CD14-positive monocyte (primary cell): Measurements from ENCODE around the gene SLC9A4. TPM values are rescaled to one million over a fixed set of nuclear protein-coding genes. Genes with fewer than 3 reads are reported as not detected.

Experiments
- DNase-seq, 3 donors: peaks; one replicate each; pipeline ENCODE4 v3.0.0-alpha.2; 2011 to 2022
- H2AFZ ChIP-seq: 2 replicates; pipeline ENCODE4 v1.6.0; 2012; ENCODE audit warnings: mild to moderate bottlenecking, low read depth, low read length, inconsistent platforms; ENCODE audit not compliant: insufficient read depth, poor library complexity, severe bottlenecking
- H3K27ac ChIP-seq, 2 donors: 1 replicate in 1 of 2; 2 replicates in 1 of 2; pipeline ENCODE4 v1.5.1; 2012 to 2013; ENCODE audit warnings: low read length in 2 of 2, control low read depth in 1 of 2, inconsistent platforms in 1 of 2, low read depth in 1 of 2, mild to moderate bottlenecking in 1 of 2
- H3K27me3 ChIP-seq, 2 donors: one replicate each; pipeline versions ENCODE4 v1.6.0 to v1.6.1; 2011 to 2013; ENCODE audit warnings: low read length in 2 of 2; ENCODE audit not compliant: control insufficient read depth in 2 of 2, insufficient read depth in 2 of 2
- H3K36me3 ChIP-seq, 2 donors: replicated peaks in 1 of 2; 1 replicate in 1 of 2; 2 replicates in 1 of 2; pipeline versions ENCODE4 v1.5.1 to v1.6.1; 2012 to 2013; ENCODE audit warnings: low read length in 2 of 2, control low read depth in 1 of 2, inconsistent platforms in 1 of 2, mild to moderate bottlenecking in 1 of 2; ENCODE audit not compliant: insufficient read depth in 2 of 2, control insufficient read depth in 1 of 2
- H3K4me1 ChIP-seq, 2 donors: 1 replicate in 1 of 2; 2 replicates in 1 of 2; pipeline versions ENCODE4 v1.5.1 to v1.6.1; 2012 to 2013; ENCODE audit warnings: low read length in 2 of 2, control low read depth in 1 of 2, inconsistent platforms in 1 of 2, mild to moderate bottlenecking in 1 of 2, moderate library complexity in 1 of 2; ENCODE audit not compliant: insufficient read depth in 2 of 2, control insufficient read depth in 1 of 2
- H3K4me2 ChIP-seq: replicated peaks from 2 replicates; pipeline ENCODE3; 2012; ENCODE audit warnings: low read length, moderate library complexity, mild to moderate bottlenecking; ENCODE audit not compliant: poor library complexity, severe bottlenecking; ENCODE audit errors: extremely low read depth
- H3K4me3 ChIP-seq, 3 experiments: fragments of 200-600 bp in 1 of 3; sonication (generic) in 1 of 3; replicated peaks in 1 of 3; 1 replicate in 2 of 3; 2 replicates in 1 of 3; pipeline ENCODE4 v1.5.1; 2011 to 2013; ENCODE audit warnings: low read length in 3 of 3, mild to moderate bottlenecking in 3 of 3, control low read depth in 2 of 3, low read depth in 2 of 3, inconsistent platforms in 1 of 3, moderate library complexity in 1 of 3
- H3K79me2 ChIP-seq: 2 replicates; pipeline ENCODE4 v1.6.0; 2012; ENCODE audit warnings: mild to moderate bottlenecking, control low read depth, inconsistent platforms, low read length, moderate library complexity; ENCODE audit not compliant: insufficient read depth
- H3K9ac ChIP-seq: 2 replicates; pipeline ENCODE4 v1.6.0; 2017; ENCODE audit warnings: low read length, mild to moderate bottlenecking; ENCODE audit not compliant: insufficient read depth, poor library complexity, severe bottlenecking
- H3K9me3 ChIP-seq, 2 donors: replicated peaks in 1 of 2; 1 replicate in 1 of 2; 2 replicates in 1 of 2; pipeline versions ENCODE4 v1.5.1 to v1.6.1; 2012 to 2013; ENCODE audit warnings: low read length in 2 of 2, control low read depth in 1 of 2; ENCODE audit not compliant: control insufficient read depth in 1 of 2, insufficient read depth in 1 of 2
- H4K20me1 ChIP-seq: 2 replicates; pipeline ENCODE4 v1.6.0; 2012; ENCODE audit warnings: mild to moderate bottlenecking, low read length, control low read depth, moderate library complexity; ENCODE audit not compliant: insufficient read depth
- H3K27ac Mint-ChIP-seq, 7 donors: one replicate each; pipeline ENCODE4 v1.8.0; 2020; ENCODE audit warnings: mild to moderate bottlenecking in 7 of 7, mixed read lengths in 7 of 7, moderate library complexity in 6 of 7, inconsistent platforms in 2 of 7
- H3K27me3 Mint-ChIP-seq, 3 donors: one replicate each; pipeline ENCODE4 v1.8.0; 2021 to 2022; ENCODE audit warnings: low read depth in 3 of 3, mild to moderate bottlenecking in 3 of 3, mixed read lengths in 3 of 3, moderate library complexity in 3 of 3, inconsistent platforms in 1 of 3
- H3K36me3 Mint-ChIP-seq, 2 donors: one replicate each; pipeline ENCODE4 v1.8.0; 2020; ENCODE audit warnings: mixed read lengths in 2 of 2, inconsistent platforms in 1 of 2, mild to moderate bottlenecking in 1 of 2
- H3K4me1 Mint-ChIP-seq: one replicate; pipeline ENCODE4 v1.8.0; 2020; ENCODE audit warnings: mild to moderate bottlenecking, mixed read lengths
- H3K4me3 Mint-ChIP-seq, 2 donors: one replicate each; pipeline ENCODE4 v1.8.0; 2020; ENCODE audit warnings: mild to moderate bottlenecking in 2 of 2, mixed read lengths in 2 of 2, moderate library complexity in 1 of 2
- H3K9me3 Mint-ChIP-seq, 7 donors: one replicate each; pipeline ENCODE4 v1.8.0; 2020 to 2022; ENCODE audit warnings: mixed read lengths in 7 of 7, mild to moderate bottlenecking in 6 of 7, moderate library complexity in 6 of 7, inconsistent platforms in 2 of 7
- WGBS: methylation state at CpG from one replicate; pipeline ENCODE4 v1.1.5; 2013; ENCODE audit warnings: missing lambda C conversion rate; ENCODE audit not compliant: insufficient coverage; 5-methylcytosine and 5-hydroxymethylcytosine counted together
- intact Hi-C, 2 donors: fragments of 100-400 bp; cut with micrococcal nuclease; formaldehyde crosslinking; loops; one replicate each; pipeline versions ENCODE4 v1.15.0 to v1.15.1; 2023
- polyA plus RNA-seq, 3 donors: library from polyadenylated mRNA; depleted of rRNA in 1 of 3; unstranded in 2 of 3; stranded (reverse) in 1 of 3; fragments of 300-500 nt in 2 of 3; fragments of >200 nt in 1 of 3; fragmentation: Illumina TruSeq in 2 of 3; gene quantifications; 1 replicate in 2 of 3; 2 replicates in 1 of 3; pipeline ENCODE4 v1.2.3, GENCODE V29; 2012 to 2021
- TF ChIP-seq, protein P1 (sequence below): fragments of 200-600 bp; IDR thresholded peaks from one replicate; pipeline ENCODE4 v1.8.0; 2022; ENCODE audit warnings: antibody characterized with exemption, mild to moderate bottlenecking

The SLC9A4 gene
- polyA plus RNA-seq, 3 donors = not detected

GRCh38 chr2:102512161-102512560, 39.1 kb downstream of the SLC9A4 start:
- TF ChIP-seq, protein P1, sequence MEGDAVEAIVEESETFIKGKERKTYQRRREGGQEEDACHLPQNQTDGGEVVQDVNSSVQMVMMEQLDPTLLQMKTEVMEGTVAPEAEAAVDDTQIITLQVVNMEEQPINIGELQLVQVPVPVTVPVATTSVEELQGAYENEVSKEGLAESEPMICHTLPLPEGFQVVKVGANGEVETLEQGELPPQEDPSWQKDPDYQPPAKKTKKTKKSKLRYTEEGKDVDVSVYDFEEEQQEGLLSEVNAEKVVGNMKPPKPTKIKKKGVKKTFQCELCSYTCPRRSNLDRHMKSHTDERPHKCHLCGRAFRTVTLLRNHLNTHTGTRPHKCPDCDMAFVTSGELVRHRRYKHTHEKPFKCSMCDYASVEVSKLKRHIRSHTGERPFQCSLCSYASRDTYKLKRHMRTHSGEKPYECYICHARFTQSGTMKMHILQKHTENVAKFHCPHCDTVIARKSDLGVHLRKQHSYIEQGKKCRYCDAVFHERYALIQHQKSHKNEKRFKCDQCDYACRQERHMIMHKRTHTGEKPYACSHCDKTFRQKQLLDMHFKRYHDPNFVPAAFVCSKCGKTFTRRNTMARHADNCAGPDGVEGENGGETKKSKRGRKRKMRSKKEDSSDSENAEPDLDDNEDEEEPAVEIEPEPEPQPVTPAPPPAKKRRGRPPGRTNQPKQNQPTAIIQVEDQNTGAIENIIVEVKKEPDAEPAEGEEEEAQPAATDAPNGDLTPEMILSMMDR = no peak
- no peak overlapping the region for H3K9ac ChIP-seq
- H3K27me3 Mint-ChIP-seq = peaks cover 2 to 8% (median 7%) of the 10 kb centered on the region in 3 donors

DNA sequence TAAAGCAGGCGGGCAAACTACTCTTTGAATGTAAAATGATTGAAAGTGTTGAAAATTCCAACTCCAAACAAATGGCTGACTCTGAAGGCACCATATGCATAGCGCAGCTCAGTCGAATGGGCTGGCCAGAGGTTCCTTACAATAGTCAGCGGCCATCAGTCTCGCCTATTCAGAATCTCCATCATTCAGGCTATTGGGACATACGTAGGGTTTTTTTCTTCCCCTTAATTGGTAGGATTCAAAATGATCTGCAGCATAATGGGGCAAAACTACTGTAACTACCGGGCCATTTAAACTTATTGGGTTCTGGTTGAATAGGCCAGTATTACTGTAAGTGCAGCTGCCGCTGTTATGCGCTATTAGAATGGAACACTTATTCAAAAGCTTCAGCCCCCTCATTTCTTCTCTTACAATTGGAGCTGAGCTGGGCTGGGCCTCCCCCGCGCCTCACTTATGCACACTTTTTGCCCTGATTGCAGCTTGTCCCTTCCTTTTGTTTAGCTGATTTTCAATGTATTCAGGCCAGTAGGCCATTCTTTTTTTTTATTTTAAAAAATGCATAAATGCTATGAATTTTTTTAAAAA, 40.4 kb downstream of the SLC9A4 start:
- H3K27ac Mint-ChIP-seq = peak overlapping the region in 1 of 7 donors; percentile 18
- no peak overlapping the region for H3K9ac ChIP-seq
- peaks cover 19 to 27% of the 10 kb centered on the region in 2 donors for H3K4me1 ChIP-seq
- peaks cover 3 to 11% (median 6%) of the 10 kb centered on the region in 7 donors for H3K9me3 Mint-ChIP-seq
- H2AFZ ChIP-seq = no peak overlapping the region
- H4K20me1 ChIP-seq = no peaks in the 10 kb centered on the region
- H3K4me2 ChIP-seq = no peak overlapping the region
- DNase-seq = no peak
- peaks cover 2 to 10% (median 7%) of the 10 kb centered on the region in 3 donors for H3K27me3 Mint-ChIP-seq
- H3K27ac ChIP-seq = no peak overlapping the region
- no peak overlapping the region for H3K4me3 ChIP-seq
- TF ChIP-seq, protein P1 = no peak
- no peak overlapping the region for H3K4me3 Mint-ChIP-seq
- H3K36me3 Mint-ChIP-seq = no peaks in the 10 kb centered on the region
- no peaks in the 10 kb centered on the region for H3K79me2 ChIP-seq
- intact Hi-C loops = no loop called here
- 95% methylated on average over 4 of the region's 11 CpGs for WGBS
- H3K4me1 Mint-ChIP-seq = peaks cover 21% of the 10 kb centered on the region
- peaks cover 0 to 2% of the 10 kb centered on the region in 2 donors for H3K9me3 ChIP-seq
- H3K36me3 ChIP-seq = no peaks in the 10 kb centered on the region
- H3K27me3 ChIP-seq = no peaks in the 10 kb centered on the region

More at GRCh38 chr2:102512161-102512560, 39.1 kb downstream of the SLC9A4 start:
- no peak overlapping the region for H2AFZ ChIP-seq
- H3K27me3 ChIP-seq = no peaks in the 10 kb centered on the region
- peaks cover 4 to 11% (median 7%) of the 10 kb centered on the region in 7 donors for H3K9me3 Mint-ChIP-seq
- no peak for DNase-seq
- no peaks in the 10 kb centered on the region for H3K36me3 ChIP-seq
- H4K20me1 ChIP-seq = no peaks in the 10 kb centered on the region
- no peaks in the 10 kb centered on the region for H3K36me3 Mint-ChIP-seq
- H3K9me3 ChIP-seq = peaks cover 0 to 2% of the 10 kb centered on the region in 2 donors
- no peak overlapping the region for H3K27ac ChIP-seq
- peaks cover 21% of the 10 kb centered on the region for H3K4me1 Mint-ChIP-seq
- H3K4me1 ChIP-seq = peaks cover 19 to 30% of the 10 kb centered on the region in 2 donors
- no peak overlapping the region for H3K4me3 Mint-ChIP-seq
- whole genome bisulfite sequencing = 100% methylated on average over 4 of the region's 4 CpGs
- no peak overlapping the region for H3K27ac Mint-ChIP-seq
- no peaks in the 10 kb centered on the region for H3K79me2 ChIP-seq
- H3K4me3 ChIP-seq = no peak overlapping the region
- intact Hi-C loops = no loop called here
- H3K4me2 ChIP-seq = no peak overlapping the region
